VCaP (cell line): ENCODE data around the gene MUC5AC.

Experiments used
- H3K27ac ChIP-seq: fragments of 450-650 bp; 2 replicates; pipeline ENCODE4 v1.5.1; 2017
- TF ChIP-seq, protein P1 (sequence below): fragments of 450-650 bp; conservative IDR thresholded peaks from 2 replicates; pipeline ENCODE4 v1.5.1; 2017; ENCODE audit warnings: mild to moderate bottlenecking, moderate library complexity

The MUC5AC gene

DNA sequence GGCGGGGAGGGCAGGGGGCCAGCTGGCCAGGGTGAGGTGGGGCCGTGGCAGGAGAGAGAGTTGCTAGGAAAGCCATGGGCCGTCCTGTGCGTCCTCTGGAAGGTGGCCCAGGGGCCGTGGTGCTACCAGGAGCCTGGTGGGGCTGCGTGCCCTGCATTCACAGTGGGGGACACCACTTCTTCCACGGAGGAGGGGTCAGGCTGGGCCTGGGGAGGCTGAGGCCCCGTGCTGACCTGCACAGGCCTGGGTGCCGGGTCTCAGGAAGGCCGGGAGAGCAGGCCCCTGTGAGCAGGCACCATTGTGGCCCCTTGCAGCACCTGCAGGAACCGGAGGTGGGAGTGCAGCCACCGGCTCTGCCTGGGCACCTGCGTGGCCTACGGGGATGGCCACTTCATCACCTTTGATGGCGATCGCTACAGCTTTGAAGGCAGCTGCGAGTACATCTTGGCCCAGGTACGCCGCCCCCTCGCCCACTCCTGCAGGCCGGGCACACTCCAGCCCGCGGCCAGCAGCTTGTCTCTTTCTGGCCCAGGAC, 77.1 kb downstream of the MUC5AC start:
- H3K27ac ChIP-seq = no peak overlapping the region
- TF ChIP-seq, protein P1, sequence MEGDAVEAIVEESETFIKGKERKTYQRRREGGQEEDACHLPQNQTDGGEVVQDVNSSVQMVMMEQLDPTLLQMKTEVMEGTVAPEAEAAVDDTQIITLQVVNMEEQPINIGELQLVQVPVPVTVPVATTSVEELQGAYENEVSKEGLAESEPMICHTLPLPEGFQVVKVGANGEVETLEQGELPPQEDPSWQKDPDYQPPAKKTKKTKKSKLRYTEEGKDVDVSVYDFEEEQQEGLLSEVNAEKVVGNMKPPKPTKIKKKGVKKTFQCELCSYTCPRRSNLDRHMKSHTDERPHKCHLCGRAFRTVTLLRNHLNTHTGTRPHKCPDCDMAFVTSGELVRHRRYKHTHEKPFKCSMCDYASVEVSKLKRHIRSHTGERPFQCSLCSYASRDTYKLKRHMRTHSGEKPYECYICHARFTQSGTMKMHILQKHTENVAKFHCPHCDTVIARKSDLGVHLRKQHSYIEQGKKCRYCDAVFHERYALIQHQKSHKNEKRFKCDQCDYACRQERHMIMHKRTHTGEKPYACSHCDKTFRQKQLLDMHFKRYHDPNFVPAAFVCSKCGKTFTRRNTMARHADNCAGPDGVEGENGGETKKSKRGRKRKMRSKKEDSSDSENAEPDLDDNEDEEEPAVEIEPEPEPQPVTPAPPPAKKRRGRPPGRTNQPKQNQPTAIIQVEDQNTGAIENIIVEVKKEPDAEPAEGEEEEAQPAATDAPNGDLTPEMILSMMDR = no peak

DNA sequence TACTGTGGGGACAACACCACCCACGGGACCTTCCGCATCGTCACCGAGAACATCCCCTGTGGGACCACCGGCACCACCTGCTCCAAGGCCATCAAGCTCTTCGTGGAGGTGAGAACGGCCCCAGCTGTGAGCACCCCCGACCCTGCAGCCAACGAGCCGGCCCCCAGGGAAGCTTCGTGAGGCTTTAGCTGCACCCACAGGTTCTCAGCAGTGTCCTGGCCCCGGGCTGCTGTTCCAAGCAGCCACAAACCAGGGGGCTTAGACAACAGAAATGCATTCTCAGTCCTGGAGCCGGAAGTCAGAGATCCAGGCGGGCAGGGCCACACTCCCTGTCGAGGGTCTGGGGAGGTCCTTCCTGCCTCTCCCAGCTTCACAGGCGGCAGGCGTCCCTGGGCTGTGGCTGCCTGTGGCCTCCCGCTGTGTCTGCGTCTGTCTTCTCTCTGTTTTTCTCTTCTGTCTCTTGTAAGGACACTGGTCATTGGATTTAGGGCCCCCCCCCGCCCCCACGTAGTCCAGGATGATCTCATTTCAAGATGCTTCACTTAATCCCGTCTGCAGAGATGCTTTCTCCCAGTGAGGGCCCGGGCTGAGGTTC, 77.7 kb downstream of the MUC5AC start:
- TF ChIP-seq, protein P1 = no peak
- H3K27ac ChIP-seq = no peak overlapping the region

DNA sequence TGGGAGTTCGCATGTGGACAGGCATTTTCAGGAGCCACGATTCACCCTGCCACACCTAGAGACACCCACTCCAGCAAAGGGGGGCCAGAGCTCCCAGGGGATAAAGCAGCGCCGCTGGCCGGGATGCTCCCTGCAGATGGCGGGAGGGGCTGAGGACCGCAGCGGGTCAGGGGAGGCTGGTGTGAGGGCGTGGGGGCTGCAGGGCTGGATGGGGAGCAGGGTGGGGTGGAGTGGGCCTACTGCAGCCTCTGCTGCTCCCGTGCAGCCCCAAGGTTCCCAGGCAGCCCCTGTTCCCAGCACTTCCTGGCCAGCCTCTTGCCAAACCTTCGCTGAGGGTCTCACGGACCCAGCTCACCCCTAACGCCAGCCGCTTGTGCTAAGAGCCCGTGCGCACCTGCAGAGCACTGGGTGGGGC, 78.2 kb downstream of the MUC5AC start:
- TF ChIP-seq, protein P1 = no peak

GRCh38 chr11:1236316-1237127, 78.8 kb downstream of the MUC5AC start:
- H3K27ac ChIP-seq = no peak overlapping the region
- TF ChIP-seq, protein P1 = no peak

More for the DNA sequence above, 78.2 kb downstream of the MUC5AC start:
- H3K27ac ChIP-seq = no peak overlapping the region

DNA sequence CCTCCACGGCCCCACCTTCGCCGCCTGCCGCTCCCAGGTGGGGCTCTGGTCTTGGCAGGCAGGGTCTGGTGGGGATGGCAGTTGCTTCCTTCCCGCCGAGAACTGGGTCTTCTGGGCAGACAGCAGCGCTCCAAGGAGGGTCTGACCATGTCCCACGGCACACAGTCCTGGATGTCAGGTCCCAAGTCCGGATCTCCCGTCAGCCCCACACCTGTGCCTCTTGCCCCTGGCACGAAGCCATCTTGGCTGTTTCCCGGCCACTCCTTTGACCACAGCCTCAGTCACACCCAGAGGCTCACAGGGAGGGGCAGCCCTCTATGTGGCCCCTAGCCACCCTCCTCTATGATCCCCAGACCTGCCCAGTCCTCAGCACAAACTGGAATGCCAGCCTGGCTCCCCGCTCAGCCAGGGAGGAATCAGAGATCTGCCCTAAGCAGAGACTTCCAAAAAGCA, 79.4 kb downstream of the MUC5AC start:
- H3K27ac ChIP-seq = no peak overlapping the region
- TF ChIP-seq, protein P1 = no peak

GRCh38 chr11:1237851-1238250, 80.1 kb downstream of the MUC5AC start:
- H3K27ac ChIP-seq = no peak overlapping the region
- TF ChIP-seq, protein P1 = no peak

DNA sequence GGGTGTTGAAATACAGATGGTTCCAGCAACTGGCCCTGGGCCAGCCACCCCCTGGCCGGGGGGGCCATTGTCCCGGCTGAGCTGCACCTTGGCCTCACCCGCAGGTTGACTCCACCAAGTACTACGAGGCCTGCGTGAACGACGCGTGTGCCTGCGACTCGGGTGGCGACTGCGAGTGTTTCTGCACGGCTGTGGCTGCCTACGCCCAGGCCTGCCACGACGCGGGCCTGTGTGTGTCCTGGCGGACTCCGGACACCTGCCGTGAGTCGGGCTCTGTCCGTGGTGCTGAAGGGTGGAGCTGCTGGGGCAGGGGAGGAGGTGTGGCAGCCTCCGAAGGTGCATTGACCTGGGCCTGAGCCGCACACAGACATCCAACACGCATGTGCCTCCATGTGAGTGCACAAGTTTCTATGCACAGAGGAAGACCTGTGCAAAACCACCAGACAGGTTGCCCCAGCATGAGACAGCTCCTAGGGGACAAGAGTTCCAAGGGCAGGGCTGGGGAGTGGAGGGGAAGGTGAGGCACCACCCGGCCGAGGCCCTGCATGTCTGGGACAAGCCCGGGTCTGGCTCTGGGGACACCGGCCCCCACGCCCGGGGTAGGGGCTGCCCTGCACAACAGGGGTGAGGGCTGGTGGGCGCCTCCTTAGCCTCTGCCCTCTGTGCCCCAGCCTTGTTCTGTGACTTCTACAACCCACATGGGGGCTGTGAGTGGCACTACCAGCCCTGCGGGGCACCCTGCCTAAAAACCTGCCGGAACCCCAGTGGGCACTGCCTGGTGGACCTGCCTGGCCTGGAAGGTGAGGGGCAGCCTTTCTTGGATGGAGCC, 81.2 kb downstream of the MUC5AC start:
- TF ChIP-seq, protein P1 = no peak
- no peak overlapping the region for H3K27ac ChIP-seq
